NCI-H1417 (cell line): ENCODE measurements around the gene DPYSL3.
"Not testable (repeated sequence)": the region's sequence is repeated elsewhere in the genome, so short reads cannot be mapped to it uniquely, and the experiment has no call there.

Experiments used
- DNase-seq, 3 experiments: peaks; one replicate each; lab custom pipeline; 2025; lab: John Stamatoyannopoulos, UW

DPYSL3 gene

GRCh38 chr5:147369742-147370374, 140.0 kb downstream of the DPYSL3 start:
- peak in 2 of 3 experiments; percentile 26 to 54 for DNase-seq

- not testable (repeated sequence) for DNase-seq
Observed at GRCh38 chr5:147367381-147367780, 142.5 kb downstream of the DPYSL3 start.

- DNase-seq = no peak
Observed at GRCh38 chr5:147361441-147362175, 148.3 kb downstream of the DPYSL3 start.

DNA sequence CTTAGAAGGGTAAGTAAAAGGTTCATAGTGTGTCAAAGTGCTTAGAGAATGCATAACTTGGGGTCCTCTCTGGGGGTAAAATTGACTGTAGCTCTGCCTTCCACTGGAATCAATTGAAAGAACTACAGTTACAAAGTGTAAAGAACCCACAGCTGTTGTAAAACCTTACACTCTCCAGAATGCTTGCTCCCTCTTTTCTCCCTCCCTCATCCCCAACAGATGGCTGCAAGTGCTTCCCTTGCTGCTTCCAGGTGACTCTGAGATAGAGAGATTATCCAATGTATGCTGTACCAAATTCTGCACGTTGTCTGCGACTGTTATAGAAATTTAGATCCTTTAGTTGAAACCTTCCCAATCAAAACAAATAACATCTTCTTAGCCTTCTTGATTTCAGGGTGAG, 149.1 kb downstream of the DPYSL3 start:
- DNase-seq = no peak

- DNase-seq = no peak
Observed at GRCh38 chr5:147359581-147359980, 150.3 kb downstream of the DPYSL3 start.

GRCh38 chr5:147359101-147359500, 150.8 kb downstream of the DPYSL3 start:
- no peak for DNase-seq

DNA sequence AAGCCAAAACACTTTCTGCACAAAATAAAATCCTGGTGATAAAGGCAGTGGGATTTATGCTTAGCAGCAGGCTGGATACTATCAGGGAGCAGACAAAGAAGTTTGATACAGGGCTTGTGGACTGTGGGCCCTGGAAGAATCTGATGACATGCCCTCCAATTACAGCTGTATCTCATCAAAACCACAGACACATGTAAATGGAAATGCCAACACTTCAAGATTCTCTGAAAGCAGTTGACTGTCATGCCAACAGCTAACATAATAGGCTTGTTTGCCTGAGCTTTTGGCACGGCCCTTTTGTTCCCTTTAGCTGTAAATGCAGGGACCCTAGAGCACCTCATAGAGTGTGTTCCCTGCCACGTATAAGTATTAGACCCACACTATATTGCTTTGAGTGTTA, 160.6 kb downstream of the DPYSL3 start:
- DNase-seq = no peak

- no peak for DNase-seq
Observed at GRCh38 chr5:147348451-147348850, 161.4 kb downstream of the DPYSL3 start.

DNA sequence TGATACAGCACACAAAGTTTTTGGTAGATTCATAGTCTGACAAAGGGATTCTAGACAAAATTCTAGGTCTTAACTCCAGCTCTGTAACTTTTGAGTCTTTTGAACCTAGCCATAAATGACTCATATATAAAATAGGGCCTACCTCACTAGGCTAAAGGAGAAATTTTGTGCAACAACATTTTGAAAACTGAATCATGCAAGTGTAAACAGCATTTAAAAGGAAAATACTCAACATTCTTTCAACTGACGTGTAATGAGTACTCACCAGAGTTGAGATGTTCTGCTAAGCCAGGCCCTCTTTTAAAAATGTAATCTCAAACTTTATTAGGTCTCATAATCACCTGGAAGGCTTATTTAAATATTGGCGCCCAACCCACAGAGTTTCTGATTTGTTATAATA, 161.8 kb downstream of the DPYSL3 start:
- DNase-seq = no peak

GRCh38 chr5:147346006-147346561, 163.8 kb downstream of the DPYSL3 start:
- DNase-seq = no peak

DNA sequence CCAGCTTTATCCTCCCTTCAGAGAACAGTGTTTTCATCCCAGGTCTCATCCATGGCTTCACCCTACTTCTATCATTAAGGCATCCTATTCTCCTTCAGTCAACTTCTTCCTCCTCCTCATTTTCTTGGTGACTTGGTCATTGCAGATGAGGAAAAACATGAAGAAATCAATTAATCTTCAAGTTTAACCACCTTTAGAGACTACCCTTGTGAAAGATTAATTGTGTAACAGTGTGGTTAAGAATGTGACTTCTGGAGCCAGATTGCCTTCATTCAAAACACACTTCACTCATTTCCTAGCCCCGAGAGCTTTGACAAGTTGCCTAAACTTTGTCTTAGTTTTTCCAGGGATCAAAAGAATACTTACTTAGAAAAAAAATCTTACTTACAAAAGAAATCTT, 165.0 kb downstream of the DPYSL3 start:
- no peak for DNase-seq

DNA sequence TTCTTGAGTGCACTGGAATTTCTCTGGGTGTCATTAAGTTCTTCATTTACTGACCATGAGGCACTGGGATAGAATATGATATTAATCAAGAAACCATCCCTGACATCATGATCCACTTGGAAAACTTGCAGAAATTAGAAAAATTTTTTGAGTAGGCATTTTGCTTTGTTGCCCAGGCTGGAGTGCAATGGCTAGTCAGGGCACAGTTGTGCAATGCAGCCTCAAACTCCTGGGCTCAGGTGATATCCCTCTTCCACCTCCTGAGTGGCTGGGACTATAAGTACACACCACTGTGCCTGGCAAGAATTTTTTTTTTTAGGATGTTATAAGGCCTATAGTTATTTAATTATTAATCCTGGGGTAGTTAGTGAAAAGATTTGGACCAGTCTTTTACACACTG, 168.5 kb downstream of the DPYSL3 start:
- no peak for DNase-seq

DNA sequence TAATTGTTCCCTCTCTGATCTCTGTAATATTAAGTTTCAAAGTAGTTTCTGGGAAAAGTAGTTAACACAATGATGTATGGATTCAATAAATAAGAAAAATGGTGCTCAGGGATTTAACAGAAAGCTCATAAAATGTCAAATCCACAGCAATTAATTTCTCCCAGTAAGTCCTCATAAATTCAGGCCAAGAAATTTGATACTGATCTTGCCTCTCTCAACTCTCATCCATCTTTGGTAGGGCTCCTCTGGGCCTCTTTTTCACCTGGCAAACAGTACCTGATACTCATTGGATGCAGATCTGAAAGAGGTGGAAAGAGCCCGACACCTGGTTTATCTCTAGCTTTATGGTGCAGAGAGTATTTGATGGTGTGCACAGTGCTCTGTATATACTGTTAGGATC, 168.9 kb downstream of the DPYSL3 start:
- peak in 1 of 3 experiments; percentile 50 for DNase-seq
